ENCODE data around the gene MPI. TPM values are rescaled to one million over a fixed set of nuclear protein-coding genes. Genes with fewer than 3 reads are reported as not detected.

MPI gene
- total and polyA plus RNA-seq, 10 donors = 16.4 to 49.9 (median 35.2) TPM

DNA sequence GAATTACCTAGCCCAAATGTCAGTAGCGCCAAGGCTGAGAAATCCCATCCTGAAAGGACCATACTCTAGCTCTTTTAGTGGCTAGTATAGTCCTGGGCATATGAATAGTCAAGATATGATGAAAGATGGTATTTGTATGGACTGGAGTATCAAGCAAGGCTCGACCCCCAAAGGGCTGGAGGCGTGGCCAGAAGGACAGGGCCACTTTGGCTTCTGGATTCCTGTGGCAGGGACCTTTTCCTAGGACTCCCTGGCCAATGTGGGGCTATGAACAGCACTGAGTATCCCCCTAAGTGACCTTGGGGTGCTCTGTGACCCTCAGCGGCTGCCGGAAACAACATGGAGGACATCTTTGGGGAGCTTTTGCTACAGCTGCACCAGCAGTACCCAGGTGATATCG, 6.0 kb downstream of the MPI start:
- Histone ChIP-seq H3K27ac (peak overlapping the region in 2 of 8 donors; percentile 4 to 71), H3K9me3 (no peaks in the 10 kb centered on the region), H3K4me3 (no peak overlapping the region), H3K27me3 (replicated peaks in 1 of 7) (no peaks in the 10 kb centered on the region), H3K4me1 (peaks cover under 1 to 73% (median 52%) of the 10 kb centered on the region in 6 donors), H3K36me3 (peaks cover 0 to 83% (median 34%) of the 10 kb centered on the region in 6 donors)
- DNase-seq = peak; percentile 34
- intact Hi-C loops (cut with DNase I; ENCODE audit: low total_unique reads) = no loop called here
- TF ChIP-seq CTCF (IDR thresholded peaks at IDR 0.05 in 8 of 11, conservative IDR thresholded peaks at IDR 0.05 in 3 of 11) (no peak), POLR2A (IDR thresholded peaks at IDR 0.05) (no peak)
- 92 to 98% (median 95%) methylated on average over 6 of the region's 6 CpGs for WGBS, 5 donors

GRCh38 chr15:74896316-74896715, 6.5 kb downstream of the MPI start:
- Histone ChIP-seq H3K9me3 (no peaks in the 10 kb centered on the region), H3K4me3 (no peak overlapping the region), H3K27me3 (replicated peaks in 1 of 7) (no peaks in the 10 kb centered on the region), H3K4me1 (peaks cover 4 to 73% (median 53%) of the 10 kb centered on the region in 6 donors), H3K36me3 (peaks cover 0 to 86% (median 37%) of the 10 kb centered on the region in 6 donors), H3K27ac (peak overlapping the region in 4 of 8 donors; percentile 48 to 71 (median 68))
- TF ChIP-seq CTCF (IDR thresholded peaks at IDR 0.05 in 8 of 11, conservative IDR thresholded peaks at IDR 0.05 in 3 of 11) (no peak), POLR2AphosphoS5 (IDR thresholded peaks at IDR 0.05) (peak in 1 of 3 donors; percentile 29), POLR2A (IDR thresholded peaks at IDR 0.05) (no peak)
- intact Hi-C loops (cut with DNase I; ENCODE audit: low total_unique reads) = no loop called here
- peak; percentile 9 for DNase-seq
- 90 to 95% (median 93%) methylated on average over 3 of the region's 3 CpGs for WGBS, 5 donors

DNA sequence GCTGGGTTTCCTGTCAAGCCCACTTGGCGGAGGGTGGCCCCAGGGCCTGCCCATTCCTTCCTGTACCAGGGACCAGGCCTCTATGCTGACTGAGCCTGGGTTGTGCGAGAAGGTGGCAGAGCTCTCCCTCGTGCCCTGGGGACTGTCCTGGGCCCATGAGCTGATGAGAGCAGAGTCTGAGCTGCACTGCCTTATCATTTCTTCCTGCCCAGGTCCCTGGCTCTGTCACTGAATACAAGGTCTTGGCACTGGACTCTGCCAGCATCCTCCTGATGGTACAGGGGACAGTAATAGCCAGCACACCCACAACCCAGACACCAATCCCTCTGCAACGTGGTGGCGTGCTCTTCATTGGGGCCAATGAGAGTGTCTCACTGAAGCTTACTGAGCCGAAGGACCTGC, 7.5 kb downstream of the MPI start:
- H3K36me3 ChIP-seq = peaks cover 0 to 83% (median 43%) of the 10 kb centered on the region in 6 donors
- H3K4me3 ChIP-seq = no peak overlapping the region
- H3K9me3 ChIP-seq = no peaks in the 10 kb centered on the region
- DNase-seq = peak; percentile 73
- WGBS, 5 donors = 52 to 76% (median 63%) methylated on average over 6 of the region's 6 CpGs
- peak in 2 of 3 donors; percentile 61 to 72 for TF ChIP-seq POLR2AphosphoS5 (IDR thresholded peaks at IDR 0.05)
- TF ChIP-seq CTCF (IDR thresholded peaks at IDR 0.05 in 8 of 11, conservative IDR thresholded peaks at IDR 0.05 in 3 of 11) = no peak
- TF ChIP-seq POLR2A (IDR thresholded peaks at IDR 0.05) = no peak
- peaks cover 11 to 73% (median 59%) of the 10 kb centered on the region in 6 donors for H3K4me1 ChIP-seq
- H3K27me3 ChIP-seq (replicated peaks in 1 of 7) = no peaks in the 10 kb centered on the region
- peak overlapping the region in 6 of 8 donors; percentile 22 to 71 (median 66) for H3K27ac ChIP-seq
- intact Hi-C loops (cut with DNase I; ENCODE audit: low total_unique reads) = no loop called here

- Histone ChIP-seq H3K9me3 (no peaks in the 10 kb centered on the region), H3K4me3 (no peak overlapping the region), H3K36me3 (peaks cover 0 to 83% (median 56%) of the 10 kb centered on the region in 6 donors), H3K4me1 (peaks cover 22 to 93% (median 79%) of the 10 kb centered on the region in 6 donors), H3K27me3 (replicated peaks in 1 of 7) (no peaks in the 10 kb centered on the region), H3K27ac (peak overlapping the region in 6 of 8 donors; percentile 18 to 70 (median 54))
- intact Hi-C loops (cut with DNase I; ENCODE audit: low total_unique reads) = loop anchor here (5.0 kb wide), 1 partner anchor 59 kb away; the partner anchor contains the start of gene ULK3
- DNase-seq = peak; percentile 80
- TF ChIP-seq POLR2AphosphoS5 (IDR thresholded peaks at IDR 0.05) = no peak
- peak; percentile 76 to 97 (median 92) for TF ChIP-seq CTCF (IDR thresholded peaks at IDR 0.05 in 8 of 11, conservative IDR thresholded peaks at IDR 0.05 in 3 of 11)
- 20 to 28% (median 26%) methylated on average over 5 of the region's 5 CpGs for WGBS, 5 donors
Measured at GRCh38 chr15:74901612-74902063, 11.8 kb downstream of the MPI start.
